Endothelial cell (in vitro differentiated cells): ENCODE measurements around the gene RAB12. TPM values are rescaled to one million over a fixed set of nuclear protein-coding genes. Genes with fewer than 3 reads are reported as not detected.

Experiments used
- DNase-seq: peaks from one replicate; pipeline ENCODE4 v3.0.0; 2021; ENCODE audit warnings: low spot score
- H3K27ac Mint-ChIP-seq: one replicate; pipeline ENCODE4 v1.8.0; 2021; ENCODE audit warnings: mixed read lengths, inconsistent platforms; ENCODE audit not compliant: unreplicated experiment
- H3K27me3 Mint-ChIP-seq: one replicate; pipeline ENCODE4 v1.8.0; 2021; ENCODE audit warnings: mild to moderate bottlenecking, moderate library complexity, mixed read lengths, inconsistent platforms; ENCODE audit not compliant: unreplicated experiment
- H3K36me3 Mint-ChIP-seq: one replicate; pipeline ENCODE4 v1.8.0; 2021; ENCODE audit warnings: mild to moderate bottlenecking, low read depth, mixed read lengths, inconsistent platforms; ENCODE audit not compliant: unreplicated experiment
- H3K4me1 Mint-ChIP-seq: one replicate; pipeline ENCODE4 v1.8.0; 2021; ENCODE audit warnings: mild to moderate bottlenecking, mixed read lengths, inconsistent platforms; ENCODE audit not compliant: unreplicated experiment
- H3K4me3 Mint-ChIP-seq: one replicate; pipeline ENCODE4 v1.8.0; 2021; ENCODE audit warnings: mild to moderate bottlenecking, mixed read lengths, inconsistent platforms; ENCODE audit not compliant: unreplicated experiment
- H3K9me3 Mint-ChIP-seq: one replicate; pipeline ENCODE4 v1.8.0; 2021; ENCODE audit warnings: mixed read lengths, inconsistent platforms; ENCODE audit not compliant: unreplicated experiment
- CTCF ChIP-seq: fragments of 200-600 bp; sonication (generic); IDR thresholded peaks from one replicate; pipeline ENCODE4 v1.5.0; 2021; ENCODE audit warnings: antibody characterized with exemption; ENCODE audit not compliant: unreplicated experiment
- total RNA-seq: library from RNA; stranded (reverse); fragmentation: NEBNext Ultra II Directional; extraction: Animal tissue kit (Norgen Biotek cat#: 25700); gene quantifications from one replicate; pipeline ENCODE4 v1.2.1, GENCODE V29; 2021; ENCODE audit not compliant: unreplicated experiment

The RAB12 gene
- total RNA-seq, 1 donor from 2014 or later, result 35.3 TPM

GRCh38 chr18:8614875-8615274 lies 5.6 kb downstream of the RAB12 start:
- Mint-ChIP-seq H3K27ac (no peak overlapping the region), H3K27me3 (no peaks in the 10 kb centered on the region), H3K36me3 (no peaks in the 10 kb centered on the region), H3K9me3 (no peaks in the 10 kb centered on the region), H3K4me1 (peaks cover 21% of the 10 kb centered on the region), H3K4me3 (no peak overlapping the region)
- no peak for TF ChIP-seq CTCF
- no peak for DNase-seq

GRCh38 chr18:8615397-8616027 lies 6.3 kb downstream of the RAB12 start:
- no peaks in the 10 kb centered on the region for H3K36me3 Mint-ChIP-seq
- peaks cover 20% of the 10 kb centered on the region for H3K4me1 Mint-ChIP-seq
- no peaks in the 10 kb centered on the region for H3K9me3 Mint-ChIP-seq
- TF ChIP-seq CTCF, result no peak
- H3K4me3 Mint-ChIP-seq, result no peak overlapping the region
- no peak overlapping the region for H3K27ac Mint-ChIP-seq
- no peaks in the 10 kb centered on the region for H3K27me3 Mint-ChIP-seq
- no peak for DNase-seq

GRCh38 chr18:8616028-8616401 lies 6.8 kb downstream of the RAB12 start:
- no peaks in the 10 kb centered on the region for H3K9me3 Mint-ChIP-seq
- H3K4me1 Mint-ChIP-seq, result peaks cover 20% of the 10 kb centered on the region
- no peak for DNase-seq
- H3K27me3 Mint-ChIP-seq, result no peaks in the 10 kb centered on the region
- no peaks in the 10 kb centered on the region for H3K36me3 Mint-ChIP-seq
- H3K4me3 Mint-ChIP-seq, result no peak overlapping the region
- no peak for TF ChIP-seq CTCF
- H3K27ac Mint-ChIP-seq, result no peak overlapping the region

GRCh38 chr18:8617907-8618306 lies 8.7 kb downstream of the RAB12 start:
- peaks cover 23% of the 10 kb centered on the region for H3K4me1 Mint-ChIP-seq
- H3K27ac Mint-ChIP-seq, result no peak overlapping the region
- no peak overlapping the region for H3K4me3 Mint-ChIP-seq
- H3K36me3 Mint-ChIP-seq, result no peaks in the 10 kb centered on the region
- TF ChIP-seq CTCF, result no peak
- no peaks in the 10 kb centered on the region for H3K9me3 Mint-ChIP-seq
- DNase-seq, result no peak
- H3K27me3 Mint-ChIP-seq, result no peaks in the 10 kb centered on the region

GRCh38 chr18:8619041-8619440 lies 9.8 kb downstream of the RAB12 start:
- TF ChIP-seq CTCF, result no peak
- peaks cover 29% of the 10 kb centered on the region for H3K4me1 Mint-ChIP-seq
- DNase-seq, result no peak
- H3K27me3 Mint-ChIP-seq, result no peaks in the 10 kb centered on the region
- no peaks in the 10 kb centered on the region for H3K9me3 Mint-ChIP-seq
- no peak overlapping the region for H3K4me3 Mint-ChIP-seq
- no peak overlapping the region for H3K27ac Mint-ChIP-seq
- H3K36me3 Mint-ChIP-seq, result no peaks in the 10 kb centered on the region
